Stimulated activated naive CD4-positive, alpha-beta T cell (primary cell): ENCODE measurements around the gene ASMT.
A peak's percentile ranks its signal among the peaks of the same experiment; 100 is the strongest.
"Not testable (repeated sequence)": the region's sequence is repeated elsewhere in the genome, so short reads cannot be mapped to it uniquely, and the experiment has no call there.

ENCODE experiments used
- DNase-seq, 6 experiments: peaks; one replicate each; lab custom pipeline; 2025; lab: John Stamatoyannopoulos, UW

The ASMT gene, protein sequence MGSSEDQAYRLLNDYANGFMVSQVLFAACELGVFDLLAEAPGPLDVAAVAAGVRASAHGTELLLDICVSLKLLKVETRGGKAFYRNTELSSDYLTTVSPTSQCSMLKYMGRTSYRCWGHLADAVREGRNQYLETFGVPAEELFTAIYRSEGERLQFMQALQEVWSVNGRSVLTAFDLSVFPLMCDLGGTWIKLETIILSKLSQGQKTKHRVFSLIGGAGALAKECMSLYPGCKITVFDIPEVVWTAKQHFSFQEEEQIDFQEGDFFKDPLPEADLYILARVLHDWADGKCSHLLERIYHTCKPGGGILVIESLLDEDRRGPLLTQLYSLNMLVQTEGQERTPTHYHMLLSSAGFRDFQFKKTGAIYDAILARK

DNA sequence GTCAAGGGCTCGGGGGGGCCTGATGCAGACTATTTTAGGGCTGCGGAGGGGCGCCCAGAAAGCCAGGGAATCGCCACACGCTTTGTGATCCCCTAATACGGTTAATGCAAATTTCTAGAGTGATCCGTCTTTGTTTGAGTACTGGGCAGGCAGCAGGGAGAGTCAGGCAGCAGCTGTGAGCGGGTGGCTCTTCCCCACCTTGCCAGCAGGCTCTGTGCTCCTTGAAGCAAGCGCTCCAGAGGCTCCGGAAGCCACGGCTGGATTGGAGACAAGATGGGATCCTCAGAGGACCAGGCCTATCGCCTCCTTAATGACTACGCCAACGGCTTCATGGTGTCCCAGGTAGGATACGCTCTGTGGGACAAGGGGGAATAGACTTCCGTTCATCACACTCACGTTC, at the start of gene ASMT:
Gene ASMT, plus strand, starts transcription at position 133 of the 400 bp plus-strand sequence. Its CDS starts 141 bp downstream, at position 274.
- DNase-seq, result no peak

DNA sequence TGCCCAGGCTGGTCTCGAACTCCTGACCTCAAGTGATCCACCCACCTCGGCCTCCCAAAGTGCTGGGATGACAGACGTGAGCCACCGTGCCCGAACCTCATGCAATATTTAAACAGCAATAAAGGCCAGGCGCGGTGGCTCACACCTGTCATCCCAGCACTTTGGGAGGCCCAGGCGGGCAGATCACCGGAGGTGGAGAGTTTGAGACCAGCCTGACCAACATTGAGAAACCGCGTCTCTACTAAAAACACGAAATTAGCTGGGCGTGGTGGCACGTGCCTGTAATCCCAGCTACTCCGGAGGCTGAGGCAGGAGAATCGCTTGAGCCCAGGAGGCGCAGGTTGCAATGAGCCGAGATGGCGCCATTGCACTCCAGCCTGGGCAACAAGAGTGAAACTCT, 40.7 kb upstream of the ASMT start:
- DNase-seq, result not testable (repeated sequence)

DNA sequence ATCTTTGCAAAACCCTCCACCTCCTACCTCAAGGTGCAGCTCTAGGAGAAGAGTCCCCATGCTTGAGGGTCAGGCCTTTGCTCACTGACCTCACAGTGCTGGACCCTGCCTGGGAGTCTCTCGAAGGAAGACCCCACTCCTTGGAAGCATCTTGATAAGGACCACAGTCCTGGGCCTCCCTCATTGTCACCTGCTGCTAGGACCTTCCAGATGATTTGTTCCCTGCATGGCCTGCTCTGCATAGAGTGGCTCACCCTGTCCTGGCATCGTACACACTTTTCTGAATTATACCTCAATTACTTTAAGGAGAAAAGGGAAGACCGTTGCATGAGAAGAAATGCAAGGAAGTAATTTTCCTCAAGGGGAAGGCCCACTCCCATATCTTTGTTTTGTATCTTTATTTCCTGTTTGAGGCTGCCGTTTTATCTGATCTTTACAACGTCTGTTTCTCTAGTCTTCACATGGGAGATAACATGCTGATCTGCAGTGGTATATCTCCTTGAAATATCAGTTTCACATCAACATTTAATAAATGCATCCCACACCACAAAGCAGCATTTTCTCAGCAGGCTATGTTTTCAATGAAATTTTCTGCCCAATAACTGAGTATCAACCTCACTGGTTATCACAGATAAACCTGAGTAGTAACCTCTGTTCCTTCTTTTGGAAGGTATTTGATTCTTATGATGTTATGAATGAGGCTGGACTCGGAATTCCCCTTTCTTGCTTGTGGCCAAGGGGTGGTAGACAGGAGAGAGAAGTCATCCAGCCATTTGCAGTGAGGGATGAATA, 38.5 kb upstream of the ASMT start:
- DNase-seq, result peak in 2 of 6 experiments; percentile 29 to 37

DNA sequence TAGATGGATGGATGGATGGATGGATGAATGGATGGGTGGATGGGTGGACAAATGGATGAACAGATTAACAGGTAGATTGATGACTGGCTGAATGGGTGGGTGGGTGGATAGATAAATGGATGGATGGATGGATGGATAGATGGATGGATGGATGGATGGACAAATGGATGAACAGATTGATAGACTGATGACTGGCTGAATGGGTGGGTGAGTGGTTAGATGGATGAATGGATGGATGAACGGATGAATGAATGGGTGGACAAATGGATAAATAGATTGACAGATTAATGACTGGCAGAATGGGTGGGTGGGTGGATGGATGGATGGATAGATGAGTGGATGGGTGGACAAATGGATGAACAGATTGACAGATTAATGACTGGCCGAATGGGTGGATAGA, 37.0 kb upstream of the ASMT start:
- DNase-seq, result no peak

DNA sequence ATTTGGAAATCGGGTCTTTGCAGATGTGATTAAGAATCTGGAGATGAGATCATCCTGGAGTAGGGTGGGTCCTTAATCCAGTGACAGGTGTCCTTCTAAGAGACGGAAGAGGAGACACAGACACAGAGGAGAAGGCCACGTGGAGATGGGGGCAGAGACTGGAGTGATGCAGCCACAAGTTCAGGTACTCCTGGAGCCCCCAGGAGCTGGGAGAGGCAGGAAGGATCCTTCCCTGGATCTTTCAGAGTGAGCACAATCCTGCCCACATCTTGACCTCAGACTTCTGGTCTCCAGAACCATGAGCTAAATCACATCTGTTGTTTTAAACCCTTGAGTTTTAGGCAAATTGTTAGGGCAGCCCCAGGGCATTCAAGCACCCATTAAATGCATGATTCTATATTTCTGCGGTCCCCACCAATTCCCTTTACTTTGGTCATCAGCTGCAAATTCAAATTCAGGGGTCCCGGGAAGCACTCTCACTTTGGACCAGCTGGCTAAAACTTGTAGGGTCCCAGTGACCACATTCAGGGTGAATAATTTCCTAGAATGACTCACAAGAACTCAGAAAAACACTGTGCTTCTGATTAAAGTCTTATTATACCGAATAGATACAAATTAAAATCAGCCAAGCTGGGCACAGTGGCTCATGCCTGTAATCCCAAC, 36.2 kb upstream of the ASMT start:
- no peak for DNase-seq

DNA sequence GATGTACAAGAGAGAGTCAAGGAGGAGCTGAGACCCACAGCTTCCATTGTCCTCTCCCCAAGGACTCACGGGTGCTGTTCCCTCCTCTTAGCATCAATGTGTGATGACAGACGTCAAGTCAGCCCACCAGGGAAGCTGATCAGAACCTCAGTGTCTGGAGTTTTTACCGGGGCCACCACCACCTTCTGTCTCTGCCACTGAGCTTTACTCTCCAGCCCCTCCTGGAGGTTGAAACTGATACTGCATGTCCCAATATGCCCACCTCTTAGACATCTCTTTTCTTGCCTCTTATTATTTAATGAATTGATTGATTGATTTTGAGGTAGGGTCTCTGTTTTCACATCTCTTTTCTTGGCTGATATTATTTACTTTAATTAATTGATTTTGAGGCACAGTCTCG, 33.7 kb upstream of the ASMT start:
- DNase-seq, result peak; percentile 25 to 73 (median 52)

DNA sequence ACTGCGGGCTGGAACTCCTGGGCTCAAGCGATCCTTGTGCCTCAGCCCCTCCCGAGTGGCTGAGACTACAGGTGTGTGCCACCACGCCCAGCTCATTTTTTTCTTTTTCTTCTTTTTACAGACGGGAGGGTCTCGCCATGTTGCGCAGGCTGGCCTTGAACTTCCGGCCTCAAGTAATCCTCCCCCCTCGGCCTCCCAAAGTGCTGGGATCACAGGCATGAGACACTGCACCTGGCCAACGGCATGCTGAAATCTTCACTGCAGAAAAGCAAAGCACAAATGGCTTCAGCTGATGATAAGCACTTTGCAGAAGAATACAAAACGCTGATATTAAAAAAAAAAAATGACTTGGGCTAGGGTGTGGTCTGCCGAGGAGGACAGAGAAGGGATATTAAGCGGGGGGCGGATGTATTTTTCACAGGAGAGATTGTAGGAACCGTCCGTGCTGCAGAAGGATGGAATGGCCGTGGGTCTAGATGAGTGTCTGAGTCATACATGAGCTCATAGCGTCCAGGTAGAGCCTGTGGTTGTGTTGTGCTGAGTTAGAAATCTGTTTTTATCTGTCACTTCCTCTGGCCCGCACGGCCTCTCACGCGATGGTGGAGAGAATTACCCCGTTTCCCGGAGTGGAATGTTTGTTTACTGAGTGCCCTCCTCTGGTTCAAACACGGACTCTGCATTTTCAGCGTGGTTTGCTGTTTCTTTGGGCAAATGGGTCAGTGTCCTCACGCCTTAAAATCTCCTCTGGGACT, 32.0 kb upstream of the ASMT start:
- DNase-seq, result no peak

DNA sequence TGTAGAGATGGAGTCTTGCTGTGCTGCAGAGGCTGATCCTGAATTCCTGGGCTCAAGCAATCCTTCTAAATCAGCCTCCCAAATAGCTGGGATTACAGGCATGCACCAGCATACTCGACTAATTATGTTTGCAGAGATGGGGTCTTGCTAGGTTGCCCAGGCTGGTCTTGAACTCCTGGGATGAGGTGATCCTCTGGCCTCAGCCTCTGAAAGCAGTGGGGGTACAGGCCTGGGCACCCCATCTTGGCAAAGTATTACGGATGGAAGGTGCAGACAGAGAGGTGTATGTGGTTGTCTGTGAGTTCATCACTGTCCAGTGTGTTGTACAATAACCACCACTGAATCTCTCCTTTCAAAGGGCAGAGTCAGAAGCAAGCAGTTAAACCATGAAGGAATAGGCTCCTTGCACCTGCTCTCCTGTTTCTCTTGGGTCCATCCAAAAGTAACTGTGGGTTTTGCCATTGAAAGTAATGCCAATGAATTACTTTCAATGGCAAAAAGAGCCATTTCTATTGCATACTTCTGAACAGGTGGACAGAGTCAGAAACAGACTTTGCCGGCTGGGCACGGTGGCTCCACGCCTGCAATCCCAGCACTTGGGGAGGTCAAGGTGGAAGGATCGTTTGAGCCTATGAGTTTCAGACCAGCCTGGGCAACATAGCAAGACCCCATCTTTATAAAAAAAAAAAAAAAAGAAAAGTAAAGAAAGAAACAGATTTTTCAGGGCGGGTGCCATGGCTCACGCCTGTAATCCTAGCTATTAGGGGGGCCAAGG, 30.4 kb upstream of the ASMT start:
- no peak for DNase-seq

DNA sequence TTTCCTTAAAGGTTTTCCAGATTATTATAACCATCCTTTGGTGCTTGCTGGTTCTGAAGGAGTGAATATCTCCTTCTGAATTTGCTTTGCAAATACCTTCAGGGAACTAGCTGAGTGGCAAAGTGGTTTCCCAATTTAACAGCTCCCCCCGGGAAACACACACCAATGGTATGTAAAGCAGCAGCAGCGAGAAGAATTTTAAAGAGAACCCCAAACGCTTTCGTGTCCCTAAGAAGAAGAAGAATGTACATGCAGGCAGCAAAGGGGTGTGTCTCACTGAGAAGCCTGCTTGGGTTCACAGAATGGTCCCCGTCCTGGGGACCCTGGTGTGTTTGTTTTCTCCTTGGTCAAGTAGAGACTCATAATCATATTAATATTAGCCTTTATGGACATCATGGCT, 27.7 kb upstream of the ASMT start:
- no peak for DNase-seq

DNA sequence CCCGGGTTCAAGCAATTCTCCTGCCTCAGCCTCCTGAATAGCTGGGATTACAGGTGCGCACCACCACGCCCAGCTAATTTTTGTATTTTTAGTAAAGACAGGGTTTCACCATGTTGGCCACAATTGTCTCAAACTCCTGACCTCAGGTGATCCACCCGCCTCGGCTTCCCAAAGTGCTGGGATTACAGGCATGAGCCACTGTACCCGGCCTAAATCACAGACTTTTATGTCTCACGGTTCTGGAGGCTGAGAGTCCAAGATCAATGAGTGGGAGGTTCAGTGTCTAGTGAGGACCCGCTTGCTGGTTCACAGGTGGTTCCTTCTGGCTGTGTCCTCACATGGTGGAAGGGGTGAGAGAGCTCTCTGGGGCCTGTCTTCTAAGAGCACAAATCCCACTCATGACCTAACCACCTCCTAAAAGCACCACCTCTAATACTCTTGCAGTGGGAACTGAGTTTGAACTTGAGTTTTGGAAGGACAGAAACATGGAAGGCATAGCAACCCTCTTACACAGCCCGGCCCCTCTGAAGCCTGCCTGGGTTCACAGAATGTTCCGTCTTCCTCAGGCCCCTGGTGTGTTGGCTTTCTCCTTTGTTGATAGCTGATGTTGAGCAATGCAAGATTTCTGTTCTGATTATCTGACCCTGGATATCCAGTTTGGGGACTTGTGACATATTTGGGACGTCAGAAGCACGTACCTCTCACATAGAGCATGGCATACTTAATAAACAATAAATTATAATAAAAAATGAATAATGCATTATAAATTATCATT, 25.3 kb upstream of the ASMT start:
- DNase-seq, result peak in 1 of 6 experiments; percentile 13

DNA sequence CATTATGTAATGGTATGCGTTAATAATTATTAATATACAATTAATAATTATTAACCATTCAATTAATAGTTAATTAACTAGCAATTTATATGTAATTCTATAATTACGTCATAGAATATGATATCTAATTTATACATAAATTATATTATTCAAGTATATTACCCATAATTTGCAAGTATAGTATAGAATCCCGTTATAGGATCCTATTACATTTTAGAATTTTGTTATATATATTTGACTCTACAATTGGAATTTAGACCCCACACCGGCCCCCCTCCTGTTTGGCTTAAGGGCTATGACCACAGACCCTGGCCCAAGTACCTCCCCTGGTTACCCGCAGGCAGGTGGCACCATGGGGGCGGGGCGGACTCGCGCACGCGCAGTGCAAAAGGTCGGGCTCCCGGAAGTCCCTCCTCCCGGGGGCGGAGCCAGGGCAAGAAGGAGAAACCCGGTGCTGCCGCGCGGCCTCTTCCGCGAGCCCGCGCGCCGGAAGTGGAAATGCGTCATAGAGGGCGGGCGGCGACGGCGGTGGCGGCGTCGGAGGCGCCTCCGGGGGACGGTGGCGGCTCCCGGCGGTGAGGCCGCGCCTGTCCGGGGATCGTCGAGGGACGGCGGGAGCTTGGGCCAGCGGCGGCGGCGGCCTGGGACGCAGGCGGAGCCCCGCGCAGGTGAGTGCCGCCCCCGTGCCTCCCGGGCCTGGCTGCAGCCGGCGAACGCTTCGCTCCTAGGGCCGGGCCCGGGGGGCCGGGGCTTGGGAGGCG, 23.6 kb upstream of the ASMT start, which contains the start of gene AKAP17A:
Gene AKAP17A, plus strand, starts transcription at position 503 of the 761 bp plus-strand sequence. CDS start 1,859 bp downstream, outside the sequence.
- peak; percentile 93 to 99 (median 96) for DNase-seq

DNA sequence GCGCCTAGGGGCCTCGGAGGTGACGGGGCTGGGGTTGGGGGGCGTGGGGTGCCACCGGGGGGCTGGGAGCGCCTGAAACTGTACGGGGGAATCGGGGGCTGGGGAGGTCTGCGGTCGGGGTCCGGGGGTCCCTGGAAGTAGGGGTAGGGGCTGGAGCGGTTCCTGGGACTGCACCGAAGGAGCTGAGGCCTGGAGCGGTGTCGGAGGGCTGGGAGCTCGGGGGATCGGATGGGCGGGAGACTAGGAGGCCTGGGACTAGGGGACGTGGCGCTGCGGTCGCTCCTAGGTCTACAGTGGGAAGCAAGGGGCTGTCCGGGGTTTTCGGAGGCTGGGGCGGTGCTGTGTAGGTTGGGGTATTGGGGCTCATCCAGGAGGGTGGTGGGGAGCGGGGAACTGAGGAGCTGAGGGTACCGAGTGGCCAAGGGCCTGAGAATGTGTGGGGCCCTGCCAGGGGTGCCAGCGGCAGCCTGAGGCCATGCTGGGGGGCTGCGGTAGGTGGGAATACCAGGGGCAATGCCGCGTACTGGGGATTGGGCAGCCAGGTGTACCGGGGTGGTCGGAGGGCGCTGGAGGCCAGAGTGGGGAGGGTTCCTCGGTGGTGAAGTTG, 22.9 kb upstream of the ASMT start:
- peak in 2 of 6 experiments; percentile 25 to 26 for DNase-seq

DNA sequence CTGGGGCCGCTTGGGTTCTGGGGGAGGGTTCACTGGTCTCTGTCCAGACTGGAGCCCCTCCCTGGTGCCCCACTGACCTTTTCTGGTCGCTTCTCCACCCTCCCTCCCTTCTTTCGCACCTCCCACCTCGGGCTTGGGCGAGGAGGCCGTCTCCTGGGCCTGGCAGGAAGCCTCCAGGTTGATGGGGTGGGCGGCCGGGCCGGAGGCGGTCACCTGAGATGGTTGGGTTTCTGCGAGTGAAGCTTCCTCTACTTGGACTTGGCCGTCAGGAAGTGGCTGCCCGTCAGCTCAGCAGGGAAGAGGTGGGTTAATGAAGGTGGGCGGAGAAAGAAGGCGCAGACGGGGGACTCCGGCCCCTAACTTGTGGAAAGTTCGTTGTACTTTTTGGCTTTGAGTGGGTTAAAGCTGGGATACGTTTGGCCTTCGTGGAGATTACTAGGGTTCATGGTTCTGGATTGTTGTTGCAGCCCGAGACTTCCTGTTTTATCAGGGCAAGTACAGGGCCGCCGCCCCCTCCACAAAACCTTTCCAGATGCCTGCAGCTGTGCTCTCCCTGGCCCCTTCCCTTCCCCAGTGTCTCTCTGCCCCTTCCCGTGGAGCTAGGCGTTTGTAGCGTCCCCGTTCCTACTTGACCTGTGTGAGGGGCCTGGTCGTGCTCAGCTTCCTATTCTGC, 22.3 kb upstream of the ASMT start:
- peak in 2 of 6 experiments; percentile 5 to 42 for DNase-seq

DNA sequence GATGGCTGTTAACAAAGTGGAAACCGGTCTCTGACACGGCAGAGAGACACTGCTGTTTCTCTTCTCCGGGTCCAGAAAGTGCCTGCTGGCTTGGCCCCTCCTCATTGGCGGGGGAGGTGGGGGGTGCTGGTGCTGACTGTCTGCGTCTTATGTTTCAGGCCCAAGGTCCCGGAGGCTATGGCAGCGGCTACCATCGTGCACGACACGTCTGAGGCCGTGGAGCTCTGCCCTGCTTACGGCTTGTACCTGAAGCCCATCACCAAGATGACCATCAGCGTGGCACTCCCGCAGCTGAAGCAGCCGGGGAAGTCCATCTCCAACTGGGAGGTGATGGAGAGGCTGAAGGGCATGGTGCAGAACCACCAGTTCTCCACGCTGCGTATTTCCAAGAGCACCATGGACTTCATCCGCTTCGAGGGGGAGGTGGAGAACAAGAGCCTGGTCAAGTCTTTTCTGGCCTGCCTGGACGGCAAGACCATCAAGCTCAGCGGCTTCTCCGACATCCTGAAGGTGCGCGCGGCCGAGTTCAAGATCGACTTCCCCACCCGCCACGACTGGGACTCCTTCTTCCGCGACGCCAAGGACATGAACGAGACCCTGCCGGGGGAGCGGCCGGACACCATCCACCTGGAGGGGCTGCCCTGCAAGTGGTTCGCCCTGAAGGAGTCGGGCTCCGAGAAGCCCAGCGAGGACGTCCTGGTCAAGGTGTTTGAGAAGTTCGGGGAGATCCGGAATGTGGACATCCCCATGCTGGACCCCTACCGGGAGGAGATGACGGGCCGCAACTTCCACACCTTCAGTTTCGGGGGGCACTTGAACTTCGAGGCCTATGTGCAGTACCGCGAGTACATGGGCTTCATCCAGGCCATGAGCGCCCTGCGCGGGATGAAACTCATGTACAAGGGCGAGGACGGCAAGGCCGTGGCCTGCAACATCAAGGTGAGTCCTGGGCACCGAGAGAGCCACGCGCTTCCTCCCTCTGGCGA, 21.3 kb upstream of the ASMT start:
- no peak for DNase-seq

DNA sequence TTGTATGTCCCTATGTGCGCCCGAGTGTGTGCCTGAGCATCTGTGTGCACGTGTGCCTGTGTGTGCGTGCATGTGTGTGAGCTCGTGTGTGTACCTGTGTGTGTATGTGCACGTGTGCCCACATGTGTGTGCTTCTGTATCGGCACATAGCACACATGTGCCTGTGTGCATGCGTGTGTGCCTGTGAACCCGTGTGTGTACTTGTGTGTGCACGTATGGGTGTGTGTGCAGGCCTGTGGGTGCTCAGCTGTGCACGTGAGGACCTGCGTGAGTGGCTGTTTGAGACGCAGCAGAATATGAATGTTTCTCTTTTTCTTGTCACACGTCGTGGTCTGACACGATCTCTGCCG, 19.2 kb upstream of the ASMT start:
- DNase-seq, result no peak

DNA sequence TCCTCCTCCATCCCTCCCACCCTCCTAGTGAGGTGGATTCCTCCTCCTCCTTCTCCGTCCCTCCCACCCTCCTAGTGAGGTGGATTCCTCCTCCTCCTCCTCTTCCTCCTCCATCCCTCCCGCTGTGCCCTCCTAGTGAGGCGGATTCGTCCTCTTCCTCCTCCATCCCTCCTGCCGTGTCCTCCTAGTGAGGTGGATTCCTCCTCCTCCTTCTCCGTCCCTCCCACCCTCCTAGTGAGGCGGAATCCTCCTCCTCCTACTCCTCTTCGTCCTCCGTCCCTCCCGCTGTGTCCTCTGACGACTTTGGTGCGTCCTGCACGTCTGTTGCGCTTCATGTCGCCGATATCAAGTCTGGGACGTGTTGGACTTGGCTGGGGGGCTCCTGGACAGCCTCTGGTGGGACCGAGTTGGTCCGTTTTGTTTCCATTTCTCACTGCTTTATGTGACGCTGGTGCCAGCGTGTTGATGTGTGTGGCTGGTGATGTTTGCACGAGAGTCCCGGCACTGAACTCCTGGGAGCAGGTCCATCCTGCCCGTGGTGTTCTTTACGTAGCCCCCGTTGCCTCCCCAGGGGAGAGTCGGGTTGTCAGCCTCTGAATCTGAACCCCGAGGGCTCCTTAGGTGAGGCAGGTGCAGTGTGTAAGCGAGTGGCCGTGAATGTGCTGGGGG, 18.0 kb upstream of the ASMT start:
- no peak for DNase-seq
